Mesothelial cell of epicardium (in vitro differentiated cells): ENCODE results near the gene TCHHL1. TPM values are rescaled to one million over a fixed set of nuclear protein-coding genes. Genes with fewer than 3 reads are reported as not detected.

Source experiments
- DNase-seq, 2 experiments: peaks; one replicate each; pipeline ENCODE4 v3.0.0; 2021; ENCODE audit warnings: low spot score in 2 of 2; ENCODE audit not compliant: unreplicated experiment in 2 of 2
- H3K27ac Mint-ChIP-seq: 2 replicates; pipeline ENCODE4 v1.8.0; 2021; ENCODE audit warnings: mixed read lengths
- H3K27me3 Mint-ChIP-seq: 2 replicates; pipeline ENCODE4 v1.8.0; 2021; ENCODE audit warnings: low read depth, mixed read lengths
- H3K36me3 Mint-ChIP-seq: 2 replicates; pipeline ENCODE4 v1.8.0; 2021; ENCODE audit warnings: mixed read lengths
- H3K4me1 Mint-ChIP-seq: 2 replicates; pipeline ENCODE4 v1.8.0; 2021; ENCODE audit warnings: mixed read lengths
- H3K4me3 Mint-ChIP-seq: 2 replicates; pipeline ENCODE4 v1.8.0; 2021; ENCODE audit warnings: mild to moderate bottlenecking, moderate library complexity, mixed read lengths
- H3K9me3 Mint-ChIP-seq: 2 replicates; pipeline ENCODE4 v1.8.0; 2021; ENCODE audit warnings: mixed read lengths
- CTCF ChIP-seq: fragments of 200-600 bp; sonication (generic); IDR thresholded peaks from one replicate; pipeline ENCODE4 v1.5.0; 2021; ENCODE audit warnings: antibody characterized with exemption; ENCODE audit not compliant: unreplicated experiment
- total RNA-seq: library from RNA; stranded (reverse); gene quantifications from 3 replicates; pipeline ENCODE4 v1.2.1, GENCODE V29; 2021

TCHHL1 gene
- total RNA-seq, 1 donor from 2014 or later = not detected

DNA sequence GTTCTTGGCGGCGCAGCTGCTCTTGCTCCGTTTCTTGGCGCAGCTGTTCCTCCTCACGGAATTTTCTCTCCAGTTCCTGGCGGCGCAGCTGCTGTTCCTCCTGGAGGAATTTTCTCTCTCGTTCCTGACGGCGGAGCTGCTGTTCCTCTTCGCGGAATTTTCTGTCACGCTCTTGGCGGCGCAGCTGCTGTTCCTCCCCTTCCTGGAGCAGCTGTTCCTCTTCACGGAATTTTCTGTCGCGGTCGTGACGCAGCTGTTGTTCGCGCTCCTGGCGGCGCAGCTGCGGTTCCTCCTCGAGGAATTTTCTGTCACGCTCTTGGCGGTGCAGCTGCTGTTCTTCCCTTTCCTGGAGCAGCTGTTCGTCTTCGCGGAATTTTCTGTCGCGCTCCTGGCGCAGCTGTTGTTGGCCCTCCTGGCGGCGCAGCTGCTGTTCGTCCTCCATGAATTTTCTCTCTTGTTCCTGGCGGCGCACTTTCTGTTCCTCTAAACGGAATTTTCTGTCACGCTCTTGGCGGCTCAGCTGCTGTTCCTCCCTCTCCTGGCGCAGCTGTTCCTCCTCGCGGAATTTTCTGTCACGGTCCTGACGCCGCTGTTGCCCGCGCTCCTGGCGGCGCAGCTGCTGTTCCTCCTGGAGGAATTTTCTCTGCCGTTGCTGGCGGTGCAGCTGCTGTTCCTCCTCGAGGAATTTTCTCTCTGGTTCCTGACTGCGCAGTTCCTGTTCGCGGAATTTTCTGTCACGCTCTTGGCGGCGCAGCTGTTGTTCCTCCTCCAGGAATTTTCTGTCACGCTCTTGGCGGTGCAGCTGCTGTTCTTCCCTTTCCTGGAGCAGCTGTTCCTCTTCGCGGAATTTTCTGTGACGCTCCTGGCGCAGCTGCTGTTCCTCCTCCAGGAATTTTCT lies 19.4 kb upstream of the TCHHL1 start:
- no peak for TF ChIP-seq CTCF
- Mint-ChIP-seq H3K27me3 (peaks cover 11% of the 10 kb centered on the region), H3K4me3 (no peak overlapping the region), H3K4me1 (no peaks in the 10 kb centered on the region), H3K36me3 (no peaks in the 10 kb centered on the region), H3K27ac (no peak overlapping the region), H3K9me3 (peaks cover 5% of the 10 kb centered on the region)
- DNase-seq = no peak

DNA sequence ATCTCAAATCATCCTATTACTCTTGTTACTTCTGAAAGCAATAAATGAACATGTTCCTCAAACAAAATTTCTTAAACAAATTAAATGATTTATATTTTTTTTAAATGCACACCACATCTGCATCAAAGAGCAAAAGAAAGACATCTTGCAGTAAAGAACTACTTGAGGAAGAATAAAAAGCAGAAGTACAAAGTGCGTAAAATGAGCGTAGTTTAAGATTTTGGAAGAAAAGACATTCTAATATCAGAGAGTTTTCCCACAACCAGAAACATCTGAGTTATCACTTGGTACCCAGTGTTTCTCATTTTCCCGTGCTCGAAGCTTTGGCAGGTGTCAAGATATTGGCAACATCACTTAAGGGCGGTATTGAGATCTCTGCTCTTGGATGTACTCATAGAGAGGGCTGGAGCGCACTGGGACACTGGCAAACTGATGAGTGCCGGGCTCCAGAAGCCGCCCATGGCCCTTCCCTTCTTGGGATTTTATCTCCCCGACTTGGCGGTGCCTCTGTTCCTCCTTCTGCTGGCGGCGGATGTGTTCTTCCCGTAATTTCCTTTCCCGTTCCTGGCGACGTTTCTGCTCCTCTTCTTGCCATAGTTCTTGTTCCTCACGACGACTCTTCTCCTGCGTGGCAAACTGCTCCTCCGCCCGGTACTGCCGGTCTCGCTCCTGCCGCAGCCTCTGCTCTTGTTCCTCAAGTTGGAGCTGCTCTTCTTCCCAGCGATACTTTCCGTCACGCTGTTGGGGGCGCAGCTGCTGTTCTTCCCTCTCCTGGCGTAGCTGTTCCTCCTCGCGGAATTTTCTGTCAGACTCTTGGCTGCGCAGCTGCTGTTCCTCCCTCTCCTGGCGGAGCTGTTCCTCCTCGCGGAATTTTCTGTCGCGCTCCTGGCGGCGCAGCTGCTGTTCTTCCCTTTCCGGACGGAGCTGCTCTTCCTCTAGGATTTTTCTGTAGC lies 18.4 kb upstream of the TCHHL1 start:
- H3K4me1 Mint-ChIP-seq = no peaks in the 10 kb centered on the region
- no peaks in the 10 kb centered on the region for H3K36me3 Mint-ChIP-seq
- DNase-seq = no peak
- H3K9me3 Mint-ChIP-seq = peaks cover 5% of the 10 kb centered on the region
- no peak overlapping the region for H3K27ac Mint-ChIP-seq
- TF ChIP-seq CTCF = no peak
- peaks cover 11% of the 10 kb centered on the region for H3K27me3 Mint-ChIP-seq
- no peak overlapping the region for H3K4me3 Mint-ChIP-seq

GRCh38 chr1:152104854-152105253 lies 16.0 kb upstream of the TCHHL1 start:
- Mint-ChIP-seq H3K9me3 (peaks cover 21% of the 10 kb centered on the region), H3K27me3 (peaks cover 11% of the 10 kb centered on the region), H3K4me3 (no peak overlapping the region), H3K36me3 (no peaks in the 10 kb centered on the region), H3K27ac (no peak overlapping the region), H3K4me1 (no peaks in the 10 kb centered on the region)
- DNase-seq = no peak
- no peak for TF ChIP-seq CTCF

GRCh38 chr1:152096931-152097330 lies 8.1 kb upstream of the TCHHL1 start:
- no peak for DNase-seq
- no peak for TF ChIP-seq CTCF

GRCh38 chr1:152086760-152087159 lies 2.1 kb downstream of the TCHHL1 start:
- H3K27me3 Mint-ChIP-seq = no peaks in the 10 kb centered on the region
- peaks cover 36% of the 10 kb centered on the region for H3K9me3 Mint-ChIP-seq
- H3K27ac Mint-ChIP-seq = no peak overlapping the region
- no peak overlapping the region for H3K4me3 Mint-ChIP-seq
- no peaks in the 10 kb centered on the region for H3K36me3 Mint-ChIP-seq
- no peaks in the 10 kb centered on the region for H3K4me1 Mint-ChIP-seq
- DNase-seq = no peak
- TF ChIP-seq CTCF = no peak

More at GRCh38 chr1:152096931-152097330, 8.1 kb upstream of the TCHHL1 start:
- Mint-ChIP-seq H3K4me1 (no peaks in the 10 kb centered on the region), H3K27me3 (no peaks in the 10 kb centered on the region), H3K4me3 (no peak overlapping the region), H3K36me3 (no peaks in the 10 kb centered on the region), H3K9me3 (peaks cover 49% of the 10 kb centered on the region), H3K27ac (no peak overlapping the region)
